Measurements from ENCODE around the gene VGF.

VGF gene

GRCh38 chr7:101164071-101164840, 1.1 kb downstream of the VGF start:
- TF ChIP-seq, protein P1, sequence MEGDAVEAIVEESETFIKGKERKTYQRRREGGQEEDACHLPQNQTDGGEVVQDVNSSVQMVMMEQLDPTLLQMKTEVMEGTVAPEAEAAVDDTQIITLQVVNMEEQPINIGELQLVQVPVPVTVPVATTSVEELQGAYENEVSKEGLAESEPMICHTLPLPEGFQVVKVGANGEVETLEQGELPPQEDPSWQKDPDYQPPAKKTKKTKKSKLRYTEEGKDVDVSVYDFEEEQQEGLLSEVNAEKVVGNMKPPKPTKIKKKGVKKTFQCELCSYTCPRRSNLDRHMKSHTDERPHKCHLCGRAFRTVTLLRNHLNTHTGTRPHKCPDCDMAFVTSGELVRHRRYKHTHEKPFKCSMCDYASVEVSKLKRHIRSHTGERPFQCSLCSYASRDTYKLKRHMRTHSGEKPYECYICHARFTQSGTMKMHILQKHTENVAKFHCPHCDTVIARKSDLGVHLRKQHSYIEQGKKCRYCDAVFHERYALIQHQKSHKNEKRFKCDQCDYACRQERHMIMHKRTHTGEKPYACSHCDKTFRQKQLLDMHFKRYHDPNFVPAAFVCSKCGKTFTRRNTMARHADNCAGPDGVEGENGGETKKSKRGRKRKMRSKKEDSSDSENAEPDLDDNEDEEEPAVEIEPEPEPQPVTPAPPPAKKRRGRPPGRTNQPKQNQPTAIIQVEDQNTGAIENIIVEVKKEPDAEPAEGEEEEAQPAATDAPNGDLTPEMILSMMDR (conservative IDR thresholded peaks at IDR 0.05; ENCODE audit: low read length) = no peak
- peak; percentile 65 for DNase-seq (ENCODE audit: low read depth)
- H3K4me3 ChIP-seq (ENCODE audit: low read length) = peak overlapping the region; percentile 30

GRCh38 chr7:101163279-101164070, 1.9 kb downstream of the VGF start:
- DNase-seq (ENCODE audit: low read depth) = no peak
- TF ChIP-seq, protein P1 (conservative IDR thresholded peaks at IDR 0.05; ENCODE audit: low read length) = no peak
- H3K4me3 ChIP-seq (ENCODE audit: low read length) = peak overlapping the region; percentile 48

GRCh38 chr7:101162551-101163278, 2.7 kb downstream of the VGF start:
- peak; percentile 42 for DNase-seq (ENCODE audit: low read depth)
- TF ChIP-seq, protein P1 (conservative IDR thresholded peaks at IDR 0.05; ENCODE audit: low read length) = no peak
- H3K4me3 ChIP-seq (ENCODE audit: low read length) = 0 out of 2 replicates have a peak overlapping the region, but pooled peaks have one; percentile 17

DNA sequence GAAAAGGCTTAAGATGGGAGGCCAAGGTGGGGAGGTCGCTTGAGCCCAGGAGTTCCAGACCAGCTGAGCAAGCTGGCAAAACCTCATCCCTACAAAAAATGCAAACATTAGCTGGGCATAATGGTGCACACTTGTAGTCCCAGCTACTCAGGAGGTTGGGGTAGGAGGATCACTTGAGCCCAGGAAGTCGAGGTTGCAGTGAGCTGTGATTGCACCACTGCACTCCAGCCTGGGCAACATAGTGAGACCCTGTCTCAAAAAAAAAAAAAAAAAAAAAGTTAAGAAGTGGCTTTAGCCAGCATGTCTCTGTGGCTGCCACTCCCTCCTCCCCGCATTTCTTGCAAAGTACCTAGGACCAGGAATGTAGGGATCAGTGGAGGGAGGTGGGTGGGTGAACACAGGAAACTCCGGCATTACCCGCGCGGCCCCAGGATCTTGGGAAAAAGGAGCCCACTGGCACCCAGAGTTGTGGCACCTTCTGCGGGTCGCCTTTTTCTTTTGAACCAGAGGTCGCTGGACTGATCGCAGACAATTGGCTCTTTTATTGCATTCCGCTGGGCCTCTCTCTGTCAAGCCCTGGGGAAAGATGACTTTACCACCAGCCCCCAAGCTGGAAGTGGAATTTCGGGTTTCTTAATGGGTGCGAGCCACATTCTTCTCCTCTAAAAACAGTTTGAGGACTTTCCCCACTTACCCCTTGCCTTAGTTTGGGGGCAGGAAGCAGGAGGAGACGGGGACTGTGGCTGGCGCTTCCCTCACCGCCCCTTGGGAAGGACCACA, 3.5 kb downstream of the VGF start:
- no peak for DNase-seq (ENCODE audit: low read depth)
- H3K4me3 ChIP-seq (ENCODE audit: low read length) = no peak overlapping the region
- TF ChIP-seq, protein P1 (conservative IDR thresholded peaks at IDR 0.05; ENCODE audit: low read length) = no peak

- TF ChIP-seq, protein P1 (conservative IDR thresholded peaks at IDR 0.05; ENCODE audit: low read length) = no peak
- no peak overlapping the region for H3K4me3 ChIP-seq (ENCODE audit: low read length)
- no peak for DNase-seq (ENCODE audit: low read depth)
These were observed 4.5 kb downstream of the VGF start for GRCh38 chr7:101160910-101161309.
